Amniotic stem cell (primary cell): ENCODE measurements around the gene RPL15.

Experiments used
- DNase-seq: peaks from one replicate; lab custom pipeline; 2025; lab: John Stamatoyannopoulos, UW

RPL15 gene

DNA sequence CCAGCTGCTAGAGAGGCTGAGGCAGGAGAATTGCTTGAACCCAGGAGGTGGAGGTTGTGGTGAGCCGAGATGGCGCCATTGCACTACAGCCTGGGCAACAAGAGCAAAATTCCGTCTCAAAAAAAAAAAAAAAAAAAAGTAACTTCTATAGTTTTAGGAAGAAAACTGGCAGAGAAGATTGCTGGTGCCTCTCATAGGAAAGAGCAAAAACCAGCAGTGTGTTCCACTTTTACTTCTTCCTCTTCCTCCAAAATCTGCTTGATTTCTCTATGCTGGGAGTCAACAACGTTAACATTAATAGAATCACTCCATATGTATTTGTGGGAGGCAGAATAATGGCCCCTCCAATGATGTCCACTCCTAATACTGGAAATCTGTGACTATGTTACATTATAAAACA, 15.6 kb downstream of the RPL15 start:
- no peak for DNase-seq

DNA sequence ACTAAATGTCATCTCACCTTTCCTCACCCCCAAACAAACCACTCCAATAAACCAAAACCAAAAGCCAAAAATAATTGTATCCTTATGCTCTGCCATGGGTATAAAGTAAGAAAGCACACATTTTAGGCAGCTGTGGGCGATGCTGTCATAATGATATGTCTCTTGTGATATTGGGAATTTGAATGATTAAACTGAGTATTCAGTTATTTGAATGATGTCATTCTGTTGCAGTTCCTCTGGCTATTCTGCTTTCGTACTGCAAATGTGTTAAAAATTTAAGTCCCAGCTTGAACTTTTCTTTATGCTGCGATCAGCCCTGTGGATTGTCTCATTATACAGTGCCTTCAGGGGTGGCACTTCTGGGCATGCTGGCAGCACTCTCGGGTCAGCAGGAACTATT, 17.3 kb downstream of the RPL15 start:
- DNase-seq, result no peak

DNA sequence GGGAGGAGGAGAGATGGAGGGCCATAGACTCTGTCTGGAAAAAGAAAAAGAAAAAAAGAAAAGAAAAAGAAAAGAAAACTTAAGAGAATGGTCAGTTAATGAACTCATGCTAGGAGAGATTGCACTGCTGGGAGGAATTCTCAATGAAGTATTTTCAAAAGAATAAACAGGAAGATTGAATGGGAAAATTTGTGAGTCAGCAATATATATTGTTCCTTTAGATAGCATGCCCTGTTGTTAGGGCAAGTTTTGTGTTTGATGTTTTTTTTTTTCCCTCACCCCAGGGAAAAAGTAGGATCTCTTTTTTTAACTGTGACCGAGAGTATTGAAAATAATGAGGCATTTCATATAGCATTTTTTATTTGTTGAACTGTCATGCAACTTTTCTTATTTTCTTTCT, 20.4 kb downstream of the RPL15 start:
- DNase-seq, result no peak

DNA sequence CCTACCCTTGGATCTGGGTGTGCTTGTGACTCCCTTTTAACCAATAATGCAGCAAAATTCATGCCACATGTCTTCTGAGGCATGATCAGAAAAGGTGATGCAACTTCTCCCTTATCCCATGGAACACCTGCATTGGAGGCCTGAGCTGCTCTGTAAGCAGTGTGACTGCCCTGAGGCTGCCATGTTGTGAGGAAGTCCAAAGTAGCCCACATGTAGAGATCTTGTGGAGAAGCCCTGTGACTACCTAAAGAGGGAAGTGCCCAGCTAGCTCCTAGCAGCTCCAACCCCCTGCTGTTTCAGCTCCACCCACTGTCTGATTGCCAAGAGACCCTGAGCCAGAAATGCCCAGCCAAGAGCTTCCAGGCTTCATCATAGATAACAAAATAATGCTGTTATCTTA, 21.8 kb downstream of the RPL15 start:
- no peak for DNase-seq

DNA sequence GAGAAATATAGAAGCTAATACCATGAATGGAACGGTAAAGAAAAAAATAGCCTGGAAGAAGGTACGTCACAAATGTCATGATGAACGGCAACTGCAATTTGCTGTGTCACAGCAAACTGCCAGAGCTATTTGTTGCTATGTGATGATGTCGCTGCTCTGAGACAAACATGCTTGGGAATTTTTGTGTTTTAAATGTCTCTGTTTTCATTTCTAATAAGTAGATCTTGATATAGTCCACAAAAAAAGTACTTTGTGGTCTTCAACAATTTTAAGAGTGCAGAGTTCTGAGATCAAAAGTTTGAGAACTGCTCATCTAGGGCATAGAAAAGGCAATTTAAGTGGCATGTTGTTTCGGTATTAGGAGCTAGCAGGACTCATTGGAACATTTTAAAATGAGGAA, 23.8 kb downstream of the RPL15 start:
- DNase-seq, result no peak

DNA sequence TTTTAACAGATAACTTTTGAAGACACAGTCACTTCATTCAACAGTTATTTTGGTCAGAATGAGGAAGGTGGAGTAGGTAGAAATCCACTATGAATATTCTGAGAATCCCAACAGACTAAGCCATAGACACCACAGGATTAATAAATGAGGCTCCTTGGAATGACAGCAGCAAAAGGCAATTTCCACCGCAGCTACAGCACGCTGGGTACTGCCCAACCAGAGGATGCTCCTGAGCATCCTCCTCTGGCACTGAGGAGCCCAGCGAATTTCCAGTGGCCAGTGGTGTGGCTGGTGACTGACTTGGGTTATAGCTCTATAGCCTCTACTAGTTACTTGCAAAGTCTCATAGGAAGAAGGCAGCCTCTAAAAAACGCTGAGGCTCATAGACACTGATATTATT, 24.5 kb downstream of the RPL15 start:
- no peak for DNase-seq

DNA sequence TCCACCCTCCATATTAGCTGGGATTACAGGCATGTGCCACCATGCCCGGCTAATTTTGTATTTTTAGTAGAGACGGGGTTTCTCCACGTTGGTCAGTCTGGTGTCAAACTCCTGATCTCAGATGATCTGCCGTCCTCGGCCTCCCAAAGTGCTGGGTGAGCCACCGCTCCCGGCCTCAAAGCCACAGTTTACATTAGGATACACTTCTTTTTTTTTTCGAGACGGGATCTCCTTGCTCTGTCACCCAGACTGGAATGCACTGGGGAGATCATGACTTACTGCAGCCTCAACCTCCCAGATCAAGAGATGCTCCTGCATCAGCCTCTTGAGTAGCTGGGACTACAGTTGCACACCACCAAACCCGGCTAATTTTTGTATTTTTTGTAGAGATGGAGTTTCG, 25.6 kb downstream of the RPL15 start:
- DNase-seq, result no peak

DNA sequence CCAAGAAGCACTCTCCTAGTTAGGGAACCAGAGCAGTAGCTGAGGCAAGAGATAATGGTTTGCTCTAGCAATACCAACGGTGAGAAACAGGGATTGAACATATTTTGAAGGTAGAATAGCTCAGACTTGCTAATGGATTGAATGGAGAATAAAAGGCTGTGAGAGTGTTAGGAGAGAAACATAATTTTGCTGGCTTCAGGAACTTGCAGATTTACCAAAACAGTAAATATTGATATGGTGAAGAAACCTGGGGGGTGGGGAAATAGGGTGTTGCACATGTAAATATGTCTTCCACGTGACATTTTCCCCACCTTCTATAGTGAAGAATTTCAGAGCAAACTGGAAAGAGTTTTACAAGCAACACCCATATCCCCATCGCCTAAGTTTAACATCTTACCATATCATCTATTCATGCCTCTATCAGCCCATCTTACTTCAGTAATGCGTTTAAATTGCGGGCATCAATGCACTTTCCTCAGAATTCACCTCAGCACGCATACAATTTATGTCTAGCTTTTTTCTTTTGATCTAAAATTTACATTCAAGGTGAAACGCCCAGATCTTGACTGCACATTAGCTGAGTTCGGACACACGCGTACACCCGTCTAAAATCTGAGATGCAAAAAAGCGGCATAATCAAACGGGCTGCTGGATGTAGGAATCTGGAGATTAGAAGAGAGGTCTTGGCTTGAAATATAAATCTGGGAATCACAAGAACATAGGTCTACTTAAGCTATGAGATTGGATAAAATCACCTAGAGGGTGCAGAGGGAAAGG, 27.3 kb downstream of the RPL15 start:
- DNase-seq, result no peak

DNA sequence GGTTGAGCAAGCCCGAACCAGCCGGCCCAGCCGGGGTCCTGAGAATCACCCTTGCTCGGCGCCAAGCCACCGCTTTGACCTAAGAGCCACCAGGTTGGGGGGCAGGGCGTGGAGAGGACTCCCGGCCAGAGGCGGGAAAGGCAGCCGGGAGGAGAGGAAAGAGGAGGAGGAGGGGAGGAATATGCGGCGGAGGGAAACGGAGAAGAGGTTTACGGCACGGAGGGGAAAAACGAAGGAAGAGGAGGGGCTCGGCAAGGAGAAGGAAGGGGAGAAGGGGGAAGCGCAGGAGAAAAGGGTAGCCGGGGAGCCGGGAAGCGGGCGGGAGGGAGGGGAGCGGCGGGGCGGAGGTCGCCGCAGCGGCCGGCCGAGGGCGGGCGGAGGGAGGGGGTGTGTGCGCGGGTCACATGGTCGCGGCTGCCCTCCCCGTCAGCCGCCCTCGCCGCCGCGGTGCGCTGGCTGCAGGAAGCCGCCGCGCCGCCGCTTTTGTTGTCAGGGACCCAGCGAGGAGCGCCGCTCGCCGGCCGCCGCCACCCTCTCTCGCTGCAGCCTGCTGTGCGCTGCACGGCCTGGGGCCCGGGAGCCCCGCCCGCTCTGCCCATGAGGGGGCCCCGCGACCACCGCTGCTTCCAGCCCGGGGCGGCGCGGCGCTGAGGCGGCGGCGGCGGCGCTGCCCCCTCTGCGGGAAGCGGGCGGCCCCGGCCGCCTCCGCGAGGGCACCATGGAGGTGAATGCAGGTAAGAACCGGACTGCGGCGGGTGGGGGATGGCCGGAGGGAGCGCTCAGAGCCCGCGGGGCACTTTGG, 28.1 kb downstream of the RPL15 start, which contains the start of gene NR1D2:
NR1D2 (plus strand) TSS at position 426 of the 802 bp plus-strand sequence; CDS start at position 719, 293 bp downstream.
- DNase-seq, result peak; percentile 31

DNA sequence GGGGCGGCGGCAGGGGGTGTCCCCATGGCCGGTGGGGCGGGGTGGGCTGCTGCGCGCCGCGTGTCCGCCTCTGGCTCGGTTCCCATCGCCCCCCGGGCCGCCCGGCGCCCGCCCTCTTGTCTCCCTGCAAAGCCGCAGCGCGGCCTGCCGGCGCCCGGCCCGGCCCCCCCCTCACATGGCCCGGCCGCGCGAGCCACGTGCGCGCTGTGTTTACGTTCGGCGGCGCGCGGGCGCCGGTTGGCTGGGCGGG, 28.7 kb downstream of the RPL15 start:
- no peak for DNase-seq

DNA sequence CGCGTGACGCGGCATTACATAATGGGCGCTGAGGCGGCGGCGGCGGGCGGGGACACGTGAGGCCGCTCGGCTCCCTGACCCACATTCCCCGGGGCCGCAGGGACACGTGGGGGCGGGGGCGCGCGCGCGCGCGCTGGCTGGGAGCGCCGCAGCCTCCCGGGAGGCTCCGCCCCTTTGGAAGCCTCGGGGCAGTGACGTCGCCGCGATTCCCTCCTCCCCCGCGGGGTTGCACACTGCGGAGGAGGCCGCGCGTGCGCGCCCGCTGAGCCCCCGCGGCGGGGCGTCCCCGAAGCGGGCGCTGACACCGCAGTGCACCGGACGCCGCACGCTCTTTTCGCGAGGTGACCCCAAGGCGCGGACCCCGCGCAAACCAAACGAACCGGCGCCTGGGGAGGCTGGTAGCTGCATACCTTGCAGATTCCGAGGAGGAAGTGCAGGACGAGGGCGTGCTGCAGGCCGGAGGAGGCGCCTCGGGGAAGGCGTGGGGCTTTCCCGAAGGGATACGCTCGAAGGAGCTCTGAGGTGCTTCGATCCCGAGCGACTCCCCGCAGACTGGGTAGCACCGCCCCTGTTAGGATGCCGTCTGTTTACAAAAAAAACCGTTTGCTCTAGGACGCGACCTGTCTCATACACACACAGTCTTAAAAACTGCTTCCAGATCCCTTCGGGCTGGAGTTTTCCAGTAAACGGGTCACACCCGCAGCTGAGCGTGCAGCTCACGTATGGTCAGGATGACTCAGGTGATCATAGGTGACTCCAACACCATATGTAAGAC, 29.2 kb downstream of the RPL15 start:
- peak; percentile 90 for DNase-seq

DNA sequence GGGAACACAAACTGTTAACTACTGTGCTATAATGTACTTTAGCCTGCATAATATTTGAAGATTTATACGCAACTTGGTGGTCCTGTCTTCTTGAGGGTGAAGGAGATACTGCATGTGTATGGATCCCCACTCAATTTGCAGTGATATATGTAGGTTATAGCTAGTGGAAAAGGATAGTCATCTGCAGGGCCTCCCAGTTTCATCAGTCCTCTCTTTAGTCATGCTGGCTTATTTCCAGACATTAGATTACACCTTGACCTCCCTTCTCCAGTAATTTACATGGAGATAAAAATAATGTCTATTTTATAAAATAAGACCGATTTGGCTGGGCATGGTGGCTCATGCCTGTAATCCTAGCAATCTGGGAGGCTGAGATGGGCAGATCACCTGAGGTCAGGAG, 31.8 kb downstream of the RPL15 start:
- DNase-seq, result no peak

DNA sequence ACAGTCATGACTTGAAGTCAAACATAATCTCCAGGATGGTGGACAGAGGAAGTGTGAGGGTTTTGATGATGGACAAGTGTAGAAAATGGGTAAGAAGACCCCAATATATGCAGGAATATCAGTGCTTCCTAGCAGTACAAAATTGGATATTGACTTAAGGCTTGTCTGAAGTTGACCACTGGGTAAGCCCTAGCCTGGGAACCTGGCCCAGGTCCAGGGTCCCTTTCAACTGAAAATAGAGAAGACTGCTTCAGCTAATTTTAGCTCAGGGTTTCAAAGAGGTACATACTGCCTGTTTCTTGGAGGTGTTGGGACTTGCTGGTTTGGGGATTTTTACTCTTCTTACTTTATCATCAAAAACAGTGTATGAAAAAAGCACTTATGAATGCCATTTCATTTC, 32.9 kb downstream of the RPL15 start:
- no peak for DNase-seq

DNA sequence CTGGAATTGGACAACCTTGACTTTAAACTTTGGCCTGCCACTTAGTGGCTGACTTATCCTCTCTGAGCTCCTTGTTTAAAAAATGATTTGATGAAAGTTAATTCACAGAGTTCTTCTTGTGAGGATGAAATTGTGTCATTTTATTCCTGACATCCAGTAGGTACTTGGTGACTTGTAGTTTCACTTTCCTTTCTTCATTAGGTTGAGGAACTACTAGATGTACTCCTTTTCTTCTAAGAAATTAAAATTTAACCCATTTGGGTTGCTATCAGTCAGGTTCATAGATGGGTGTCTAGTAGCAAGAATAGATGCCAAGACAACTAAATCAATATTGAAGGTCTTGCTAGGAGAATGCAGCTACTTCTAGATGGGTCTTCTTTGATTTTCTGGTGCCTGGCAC, 33.4 kb downstream of the RPL15 start:
- DNase-seq, result no peak

DNA sequence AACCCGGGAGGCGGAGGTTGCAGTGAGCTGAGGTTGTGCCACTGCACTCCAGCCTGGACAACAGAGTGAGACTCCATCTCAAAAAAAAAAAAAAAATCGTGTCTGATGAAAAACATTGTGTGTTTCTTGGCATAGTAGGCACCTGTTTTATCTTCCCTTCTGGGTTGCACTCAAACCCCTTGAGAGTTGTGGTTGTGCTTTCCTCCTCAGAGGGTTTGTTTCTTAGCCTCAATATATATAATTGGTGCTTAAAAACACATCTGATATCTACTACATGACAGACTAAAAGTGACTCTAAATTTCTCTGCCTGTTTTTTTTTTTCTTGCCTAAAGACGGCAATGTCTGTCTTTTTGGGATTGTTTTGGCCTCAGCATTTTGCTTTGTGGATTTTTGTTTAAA, 35.7 kb downstream of the RPL15 start:
- DNase-seq, result no peak

DNA sequence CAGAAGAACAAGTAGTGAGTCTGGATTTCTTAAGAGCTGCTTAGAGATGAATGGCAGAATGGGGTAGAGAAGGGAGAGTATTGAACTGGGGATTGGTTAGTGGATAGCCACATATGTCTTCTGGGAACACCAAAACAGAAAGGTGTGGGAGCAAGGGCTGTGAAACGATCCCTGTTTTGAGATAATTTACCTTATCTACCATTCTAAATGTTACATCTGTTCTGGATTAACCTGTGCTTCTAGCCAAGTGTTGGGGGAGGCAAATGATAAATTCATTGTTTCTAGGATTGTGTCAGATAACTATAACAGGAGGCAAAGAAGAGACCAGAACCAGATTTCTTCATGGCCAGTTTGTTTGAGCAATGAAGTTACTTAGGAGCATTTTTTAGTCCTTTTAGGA, 36.6 kb downstream of the RPL15 start:
- DNase-seq, result no peak

DNA sequence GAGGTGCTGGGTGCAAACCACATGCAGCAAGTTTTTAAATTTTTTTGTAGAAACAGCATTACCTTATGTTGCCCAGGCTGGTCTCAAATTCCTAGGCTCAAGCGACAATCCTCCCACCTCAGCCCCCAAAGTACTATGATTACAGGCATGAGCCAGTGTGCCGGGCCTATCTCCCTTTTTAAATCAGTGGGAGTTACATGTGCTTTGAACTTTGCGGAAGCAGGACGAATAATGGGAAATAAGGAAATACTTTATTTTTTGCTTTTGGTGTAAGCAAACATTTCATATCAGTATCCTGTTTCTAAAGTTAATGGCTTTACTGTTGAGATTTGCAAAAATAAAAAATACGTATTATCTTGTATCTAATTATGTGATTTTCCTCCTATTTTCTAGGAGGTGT, 37.2 kb downstream of the RPL15 start:
- no peak for DNase-seq

DNA sequence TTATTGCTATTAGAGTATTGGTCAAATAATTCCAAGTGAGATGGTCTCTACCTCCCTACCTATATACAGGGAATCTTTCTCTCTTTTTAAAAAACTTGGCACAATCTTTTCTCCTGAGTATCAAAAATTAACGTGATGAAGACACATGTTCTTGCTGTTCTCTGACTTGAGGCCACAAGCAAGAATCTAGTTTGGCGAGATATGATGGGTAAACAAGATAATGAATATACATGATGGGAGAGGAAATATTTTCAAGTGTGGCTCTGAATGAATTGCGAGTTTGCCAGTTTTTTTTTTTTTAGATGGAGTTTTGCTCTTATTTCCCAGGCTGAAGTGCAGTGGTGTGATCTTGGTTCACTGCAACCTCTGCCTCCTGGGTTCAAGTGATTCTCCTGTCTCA, 39.8 kb downstream of the RPL15 start:
- DNase-seq, result no peak

DNA sequence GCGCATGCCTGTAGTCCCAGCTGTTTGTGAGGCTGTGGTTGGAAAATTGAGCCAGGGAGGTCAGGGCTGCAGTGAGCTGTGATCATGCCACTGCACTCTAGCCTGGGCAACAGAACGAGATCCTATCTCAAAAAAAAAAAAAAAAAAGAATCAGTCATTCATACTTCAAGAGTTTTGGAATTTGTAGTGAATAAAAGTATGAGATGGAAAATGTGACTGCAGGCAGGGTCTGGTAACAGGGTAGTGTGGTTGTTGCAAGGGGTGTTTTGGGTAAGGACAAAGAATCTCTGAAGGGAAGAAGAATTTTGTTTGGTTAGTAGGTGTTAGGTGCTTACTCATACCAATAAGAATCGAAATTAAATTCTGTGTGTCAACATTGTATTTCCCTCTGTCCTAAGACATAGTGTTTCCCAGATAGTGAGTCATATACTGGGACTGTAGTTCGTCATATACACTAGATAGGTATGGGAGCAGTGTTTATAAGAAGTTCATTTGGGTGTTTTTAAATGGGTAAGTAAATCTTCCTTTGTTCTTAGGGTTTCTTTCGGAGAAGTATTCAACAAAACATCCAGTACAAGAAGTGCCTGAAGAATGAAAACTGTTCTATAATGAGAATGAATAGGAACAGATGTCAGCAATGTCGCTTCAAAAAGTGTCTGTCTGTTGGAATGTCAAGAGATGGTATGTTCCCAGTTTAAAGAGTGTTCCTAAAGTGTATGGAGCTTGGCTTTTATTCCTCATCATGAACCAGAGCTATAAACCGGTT, 42.4 kb downstream of the RPL15 start:
- DNase-seq, result peak; percentile 39

DNA sequence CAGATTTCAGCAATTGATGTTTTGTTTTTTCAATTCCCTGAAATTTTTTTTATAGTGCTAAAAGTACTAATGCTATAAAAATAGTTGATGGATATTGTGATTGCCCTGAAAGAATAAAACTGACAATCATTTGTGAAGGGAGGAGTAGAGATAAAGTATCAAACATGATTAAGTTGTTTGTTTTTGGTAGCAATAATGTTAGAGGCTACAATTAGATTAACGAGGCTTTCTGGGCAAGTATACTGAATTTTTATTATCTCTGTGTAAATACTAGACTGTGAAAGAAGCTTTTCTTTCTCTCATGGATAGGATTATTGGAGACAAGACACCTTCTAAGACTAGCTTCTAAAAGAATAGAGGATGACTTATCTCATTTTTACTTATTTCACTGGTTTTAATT, 43.7 kb downstream of the RPL15 start:
- DNase-seq, result no peak

DNA sequence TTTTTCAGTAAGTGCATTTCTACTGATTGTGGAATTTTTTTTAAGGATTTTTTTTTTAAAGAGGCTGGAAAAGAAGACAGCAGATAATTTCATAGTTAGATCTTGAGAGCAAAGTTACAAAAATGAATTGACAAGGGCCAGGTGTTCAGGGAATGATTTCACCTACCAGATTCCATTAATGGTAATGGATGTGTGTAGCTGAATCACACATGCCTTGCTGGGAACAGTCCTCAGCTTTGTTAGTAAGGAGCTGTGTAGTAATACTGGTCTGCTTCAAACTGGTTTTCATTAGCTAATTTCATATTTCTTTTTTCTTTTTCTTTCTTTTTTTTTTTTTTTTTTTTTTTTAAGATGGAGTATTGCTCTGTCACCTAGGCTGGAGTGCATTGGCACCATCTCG, 44.1 kb downstream of the RPL15 start:
- no peak for DNase-seq

DNA sequence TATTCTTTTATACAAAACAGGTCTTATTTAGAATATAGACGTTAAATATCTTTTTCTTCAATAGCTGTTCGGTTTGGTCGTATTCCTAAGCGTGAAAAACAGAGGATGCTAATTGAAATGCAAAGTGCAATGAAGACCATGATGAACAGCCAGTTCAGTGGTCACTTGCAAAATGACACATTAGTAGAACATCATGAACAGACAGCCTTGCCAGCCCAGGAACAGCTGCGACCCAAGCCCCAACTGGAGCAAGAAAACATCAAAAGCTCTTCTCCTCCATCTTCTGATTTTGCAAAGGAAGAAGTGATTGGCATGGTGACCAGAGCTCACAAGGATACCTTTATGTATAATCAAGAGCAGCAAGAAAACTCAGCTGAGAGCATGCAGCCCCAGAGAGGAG, 45.0 kb downstream of the RPL15 start:
- no peak for DNase-seq
